NOMO-1 treated with dmso at 0.1 percent for 144 hours (cell line): Measurements from ENCODE around the gene ATP11A.

Experiments used
- DNase-seq: peaks from one replicate; lab custom pipeline; 2025; ENCODE audit not compliant: unreplicated experiment; lab: John Stamatoyannopoulos, UW

The ATP11A gene

GRCh38 chr13:112899281-112900225 lies 209.7 kb downstream of the ATP11A start:
- DNase-seq: no peak

DNA sequence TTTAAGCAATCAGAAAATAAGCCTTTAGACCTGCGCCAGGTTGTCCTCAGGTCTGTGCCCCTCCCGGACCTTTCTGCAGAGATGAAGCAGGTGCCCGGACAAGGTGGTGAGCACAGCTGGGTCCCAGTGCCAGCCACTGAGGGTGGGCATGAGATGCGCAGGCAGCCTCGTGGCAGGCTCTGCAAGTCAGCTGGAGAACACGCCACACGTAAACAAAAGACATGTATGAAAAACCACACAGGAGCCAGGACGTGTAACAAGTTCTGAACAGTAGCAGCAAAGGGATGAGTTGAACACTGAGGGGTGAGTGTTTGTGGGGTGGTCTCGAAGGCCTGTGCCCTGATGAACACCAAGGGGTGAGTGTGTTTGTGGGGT lies 210.4 kb downstream of the ATP11A start:
- no peak for DNase-seq

- no peak for DNase-seq
Measured at GRCh38 chr13:112900691-112901091, 210.9 kb downstream of the ATP11A start.

GRCh38 chr13:112902101-112902651 lies 212.3 kb downstream of the ATP11A start:
- no peak for DNase-seq

GRCh38 chr13:112902669-112903068 lies 212.8 kb downstream of the ATP11A start:
- no peak for DNase-seq

DNA sequence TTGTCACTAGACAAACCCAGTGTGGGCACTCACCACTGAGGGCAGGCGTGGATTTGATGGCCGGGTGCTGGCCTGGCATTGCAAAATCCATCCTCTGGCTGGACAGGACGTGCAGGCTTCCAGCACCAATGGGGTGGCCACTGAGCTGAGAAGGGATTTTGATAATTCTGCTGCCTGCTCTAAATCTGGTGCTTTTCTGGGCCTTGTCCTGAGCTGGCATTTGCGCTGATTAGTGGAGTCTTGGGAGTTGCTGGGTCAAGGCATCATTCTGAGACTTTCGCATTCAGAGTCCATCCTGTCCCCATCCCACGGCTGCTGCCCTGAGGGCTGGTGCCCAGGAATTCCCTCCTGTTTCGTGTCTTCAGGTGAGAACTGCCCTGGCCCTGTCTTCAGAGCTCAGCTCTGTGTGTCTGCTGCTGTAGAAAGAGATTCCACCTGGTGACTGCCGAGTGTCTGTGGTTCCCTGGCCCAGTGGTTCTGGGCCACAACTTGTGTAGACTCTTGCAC lies 213.3 kb downstream of the ATP11A start:
- DNase-seq: no peak

DNA sequence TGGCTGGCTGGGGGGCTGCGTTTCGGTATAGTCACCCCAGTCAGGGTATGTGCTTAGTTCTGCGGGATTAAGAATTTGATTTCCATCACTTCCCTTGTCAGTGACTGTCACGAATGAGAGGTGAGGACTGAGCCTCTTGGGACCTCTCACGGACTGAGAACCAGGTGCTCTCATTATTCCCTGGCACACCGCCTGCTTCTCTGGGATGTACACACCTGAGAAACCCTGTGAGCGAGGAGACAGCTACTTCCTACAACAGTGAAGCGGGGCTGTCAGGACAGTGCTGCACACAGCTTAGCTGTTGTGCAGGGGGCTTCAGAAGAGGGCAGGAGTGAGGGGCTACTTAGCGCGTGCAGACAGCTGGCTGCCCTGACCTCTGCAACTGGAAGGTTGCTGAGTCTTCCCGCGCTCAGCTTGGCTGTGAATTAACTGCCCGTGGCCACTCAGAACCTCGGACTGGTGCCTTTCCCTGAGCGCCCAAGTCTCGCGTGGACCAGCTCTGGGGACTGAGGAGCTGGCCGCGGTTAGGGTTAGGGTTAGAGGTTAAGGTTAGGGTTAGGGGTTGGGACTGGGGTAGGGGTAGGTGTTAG lies 213.9 kb downstream of the ATP11A start:
- no peak for DNase-seq

DNA sequence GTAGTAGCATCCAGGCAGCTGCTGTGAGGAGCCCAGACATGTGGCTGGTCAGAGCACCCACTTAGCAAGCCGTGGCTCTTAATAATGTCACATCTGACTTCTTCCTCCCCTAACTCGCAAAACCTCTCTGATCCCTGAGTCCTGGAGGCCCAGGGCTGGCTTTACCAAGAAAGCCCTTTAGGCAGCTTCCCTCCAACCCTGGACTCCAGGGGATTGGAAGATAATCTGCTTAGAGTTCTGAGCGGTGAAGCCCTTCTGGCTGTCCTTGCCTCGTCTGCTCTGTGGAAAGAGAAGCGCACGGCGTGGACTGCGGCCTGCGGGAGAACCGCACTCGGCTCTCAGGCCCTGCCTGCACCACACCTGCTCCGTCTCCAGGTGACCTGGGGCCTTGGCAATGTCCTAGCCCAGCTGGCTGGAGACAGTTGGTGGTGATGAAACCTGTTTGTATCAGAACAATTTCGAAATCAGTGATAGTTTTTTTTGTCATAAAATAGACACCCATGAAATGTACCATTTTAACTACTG lies 214.7 kb downstream of the ATP11A start:
- no peak for DNase-seq

GRCh38 chr13:112905086-112905485 lies 215.2 kb downstream of the ATP11A start:
- no peak for DNase-seq

GRCh38 chr13:112905619-112905989 lies 215.8 kb downstream of the ATP11A start:
- no peak for DNase-seq

- no peak for DNase-seq
Measured at GRCh38 chr13:112905990-112906641, 216.3 kb downstream of the ATP11A start.

DNA sequence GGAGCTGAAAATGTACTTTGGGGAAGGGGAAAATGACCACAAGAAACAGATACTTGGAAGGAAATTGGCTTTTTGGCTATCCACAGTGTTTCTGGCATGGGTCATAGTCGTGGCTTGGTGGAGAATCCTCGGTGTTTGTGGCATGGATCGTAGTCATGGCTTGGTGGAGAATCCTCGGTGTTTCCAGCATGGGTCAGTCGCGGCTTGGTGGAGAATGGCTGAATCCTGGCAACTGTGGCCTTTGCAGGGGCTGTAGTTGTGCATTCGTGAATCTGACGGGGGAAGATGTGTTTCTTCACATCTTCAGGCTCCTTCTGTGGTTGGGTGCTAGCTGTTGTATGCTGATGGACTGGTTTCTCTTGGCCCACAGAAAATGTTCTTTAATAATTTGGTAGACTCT lies 217.4 kb downstream of the ATP11A start:
- no peak for DNase-seq

GRCh38 chr13:112907871-112908331 lies 218.1 kb downstream of the ATP11A start:
- DNase-seq: no peak

DNA sequence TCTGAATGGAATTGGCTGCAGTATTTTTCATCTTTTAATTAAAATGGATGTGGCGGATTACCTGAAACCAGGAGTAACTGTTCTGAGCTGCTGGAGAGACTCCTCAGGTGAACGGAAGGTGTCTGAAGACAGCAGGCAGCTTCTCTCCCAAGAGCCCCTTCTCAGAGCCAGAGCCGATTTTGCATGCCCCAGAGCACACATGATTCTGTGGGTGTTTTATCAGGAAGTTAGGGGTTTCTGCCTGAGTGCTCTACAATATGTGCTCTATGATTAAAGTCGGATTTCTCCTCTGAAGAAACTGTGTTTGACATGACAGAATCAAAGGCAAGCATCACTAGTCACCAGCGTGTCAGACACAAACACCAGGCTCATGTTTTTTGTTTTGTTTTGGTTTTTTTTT lies 218.5 kb downstream of the ATP11A start:
- no peak for DNase-seq

DNA sequence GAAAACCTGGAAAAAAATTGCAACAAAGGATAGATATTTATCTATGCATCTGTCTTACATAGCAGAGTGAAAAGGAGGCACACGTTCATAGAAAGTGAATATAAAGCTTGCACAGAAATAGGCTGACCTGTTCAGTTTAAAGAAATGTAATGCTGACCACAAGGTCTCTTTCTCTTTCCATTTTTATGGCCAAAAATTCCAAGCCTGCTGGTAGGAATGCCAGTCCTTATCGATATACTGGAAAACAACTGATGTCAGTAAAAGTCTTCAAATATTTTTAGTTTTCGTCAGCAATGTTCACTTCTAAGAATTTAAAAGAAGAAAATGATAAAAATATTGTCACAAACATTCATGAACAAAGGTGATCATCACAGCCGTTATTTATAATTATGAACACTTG lies 220.2 kb downstream of the ATP11A start:
- DNase-seq: no peak

DNA sequence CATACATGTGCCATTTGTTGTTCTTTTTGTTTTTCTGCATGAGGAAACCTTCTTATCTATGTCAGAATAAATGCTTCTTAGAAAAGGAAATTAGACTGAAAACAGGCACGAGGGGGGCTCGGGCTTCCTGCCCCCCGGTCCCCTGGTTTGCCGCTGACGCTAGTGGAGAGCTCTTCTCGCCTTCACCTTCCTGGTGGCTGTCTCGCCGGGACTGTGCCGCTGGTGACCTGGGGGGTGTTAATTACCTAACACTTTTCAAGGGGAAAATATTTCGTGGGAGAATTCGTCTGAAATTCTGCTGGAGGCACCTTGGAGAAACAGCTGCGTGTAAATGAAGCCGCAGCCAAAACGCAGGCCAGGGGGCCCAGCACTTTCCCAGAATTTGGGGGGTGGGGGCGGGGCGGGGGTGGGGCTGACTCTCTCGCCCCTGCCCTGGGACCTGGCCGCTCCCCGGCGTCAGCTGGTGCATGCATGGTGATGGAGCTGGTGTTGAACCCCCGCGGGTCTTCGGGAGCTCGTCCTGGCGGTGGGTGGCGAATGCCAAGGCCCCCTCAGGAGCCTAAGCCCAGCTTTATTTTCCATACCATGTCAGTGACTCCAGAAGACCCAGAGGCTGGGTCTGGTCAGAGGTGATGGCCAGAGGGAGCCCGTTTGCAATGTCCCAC lies 220.9 kb downstream of the ATP11A start:
- no peak for DNase-seq

GRCh38 chr13:112911285-112911701 lies 221.5 kb downstream of the ATP11A start:
- no peak for DNase-seq

- DNase-seq: no peak
Measured at GRCh38 chr13:112911883-112912282, 222.0 kb downstream of the ATP11A start.

DNA sequence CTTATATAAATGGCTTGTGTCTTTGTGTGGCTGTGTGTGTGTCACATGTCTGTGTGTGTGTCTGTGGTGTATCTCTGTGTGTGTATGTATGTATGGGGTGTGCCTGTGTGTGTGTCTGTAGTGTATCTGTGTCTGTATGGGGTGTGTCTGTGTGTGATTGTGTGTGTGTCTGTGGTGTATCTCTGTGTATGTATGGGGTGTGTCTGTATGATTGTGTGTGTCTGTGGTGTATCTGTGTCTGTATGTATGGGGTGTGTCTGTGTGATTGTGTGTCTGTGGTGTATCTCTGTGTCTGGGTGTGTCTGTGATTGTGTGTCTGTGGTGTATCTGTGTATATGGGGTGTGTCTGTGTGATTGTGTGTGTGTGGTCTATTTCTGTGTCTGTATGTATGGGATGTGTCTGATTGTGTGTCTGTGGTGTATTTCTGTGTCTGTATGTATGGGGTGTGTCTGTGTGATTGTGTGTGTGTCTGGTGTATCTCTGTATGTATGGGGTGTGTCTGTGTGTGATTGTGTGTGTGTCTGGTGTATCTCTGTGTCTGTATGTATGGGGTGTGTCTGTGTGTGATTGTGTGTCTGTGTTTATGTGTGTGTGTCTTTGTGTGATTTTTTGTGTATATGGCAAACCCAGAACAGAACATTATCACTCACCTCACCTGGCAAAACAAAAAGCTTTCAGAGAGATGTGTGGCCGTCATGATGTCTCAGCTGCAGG lies 223.0 kb downstream of the ATP11A start:
- DNase-seq: no peak

DNA sequence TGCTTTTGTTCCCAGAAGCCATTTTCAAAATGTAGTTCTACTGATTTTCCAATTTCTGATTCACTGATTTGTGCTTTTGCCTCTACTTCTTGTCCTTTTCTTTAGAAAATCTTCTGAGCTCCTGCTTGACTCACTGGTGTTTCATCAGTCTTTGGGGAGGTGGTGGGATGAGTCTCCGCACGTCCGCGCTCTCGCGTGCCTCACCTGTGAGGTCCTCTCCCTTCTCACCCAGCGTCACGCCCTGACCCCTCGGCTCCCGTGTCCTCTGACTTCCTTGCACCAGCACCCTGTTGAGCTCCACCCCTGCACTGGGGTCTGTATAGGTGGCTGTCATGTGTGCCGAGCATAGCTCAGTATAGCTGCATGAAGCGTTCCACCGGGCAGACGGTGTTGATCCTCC lies 226.5 kb downstream of the ATP11A start:
- no peak for DNase-seq
